ENCODE results near the gene SLC12A4. TPM values are rescaled to one million over a fixed set of nuclear protein-coding genes. Genes with fewer than 3 reads are reported as not detected.

The SLC12A4 gene
- total and polyA plus RNA-seq, 2 of the 13 experiments (the other 11 are each of a cell fraction or from before 2014, with no cell fraction given), result 65.1 to 84.3 TPM

GRCh38 chr16:67893743-67894399, 74.6 kb downstream of the SLC12A4 start (continued):
- TF ChIP-seq CTCF (CRISPR knock-in tag; IDR thresholded peaks at IDR 0.05), result no peak
- TF ChIP-seq SNAPC2 (CRISPR knock-in tag; IDR thresholded peaks at IDR 0.05), result no peak
- TF ChIP-seq THAP9 (CRISPR knock-in tag; IDR thresholded peaks at IDR 0.05; ENCODE audit: borderline replicate concordance), result no peak
- TF ChIP-seq ZNF607 (CRISPR knock-in tag; IDR thresholded peaks at IDR 0.05; ENCODE audit: borderline replicate concordance), result no peak
- TF ChIP-seq MED8 (CRISPR knock-in tag; IDR thresholded peaks at IDR 0.05; ENCODE audit: insufficient replicate concordance), result no peak

Small RNA genes within 50 kb of the gene (small RNA-seq; reads per million reads assigned to genes)
- 0 to 11.6 (median 0.98) reads per million in 3 experiments for gene RNU6-359P (ENCODE audit: insufficient read depth in 2 of 3, insufficient read length in 3 of 3, low read depth in 2 of 3, low replicate concordance in 1 of 3)

Other genes starting within 250 kb of the SLC12A4 start
- 17.2 and 17.6 TPM in 2 replicates for gene GFOD2, start 249.3 kb downstream of the SLC12A4 start, total RNA-seq (2016; rRNA removed; fragmentation: Illumina TruSeq; extraction: Trizol)
- 11.1 and 12.8 TPM in 2 replicates for gene GFOD2, start 249.3 kb downstream of the SLC12A4 start, polyA plus RNA-seq (2011; rRNA removed)
- gene RANBP10, start 162.1 kb downstream of the SLC12A4 start, total RNA-seq (2016; rRNA removed; fragmentation: Illumina TruSeq; extraction: Trizol), result 8.5 and 9.2 TPM in 2 replicates
- gene RANBP10, start 162.1 kb downstream of the SLC12A4 start, polyA plus RNA-seq (2011; rRNA removed), result 22.7 and 24.5 TPM in 2 replicates
- gene TSNAXIP1, start 161.7 kb downstream of the SLC12A4 start, total RNA-seq (2016; rRNA removed; fragmentation: Illumina TruSeq; extraction: Trizol), result 0.10 and 0.86 TPM in 2 replicates
- 0.37 and 0.61 TPM in 2 replicates for gene TSNAXIP1, start 161.7 kb downstream of the SLC12A4 start, polyA plus RNA-seq (2011; rRNA removed)
- gene THAP11, start 126.3 kb downstream of the SLC12A4 start, total RNA-seq (2016; rRNA removed; fragmentation: Illumina TruSeq; extraction: Trizol), result 53.4 and 53.8 TPM in 2 replicates
- gene THAP11, start 126.3 kb downstream of the SLC12A4 start, polyA plus RNA-seq (2011; rRNA removed), result 44.2 and 45.5 TPM in 2 replicates
- 214 and 224 TPM in 2 replicates for gene NUTF2, start 121.7 kb downstream of the SLC12A4 start, total RNA-seq (2016; rRNA removed; fragmentation: Illumina TruSeq; extraction: Trizol)
- 168 and 198 TPM in 2 replicates for gene NUTF2, start 121.7 kb downstream of the SLC12A4 start, polyA plus RNA-seq (2011; rRNA removed)
- gene CENPT, start 120.9 kb downstream of the SLC12A4 start, total RNA-seq (2016; rRNA removed; fragmentation: Illumina TruSeq; extraction: Trizol), result 24.8 and 43.3 TPM in 2 replicates
- gene CENPT, start 120.9 kb downstream of the SLC12A4 start, polyA plus RNA-seq (2011; rRNA removed), result 40.9 and 51.3 TPM in 2 replicates
- 53.4 and 59.1 TPM in 2 replicates for gene EDC4, start 95.6 kb downstream of the SLC12A4 start, total RNA-seq (2016; rRNA removed; fragmentation: Illumina TruSeq; extraction: Trizol)
- 51.4 and 65.8 TPM in 2 replicates for gene EDC4, start 95.6 kb downstream of the SLC12A4 start, polyA plus RNA-seq (2011; rRNA removed)
- 0.53 TPM in 1 of 2 replicates, not detected in the other for gene NRN1L, start 83.8 kb downstream of the SLC12A4 start, total RNA-seq (2016; rRNA removed; fragmentation: Illumina TruSeq; extraction: Trizol)
- gene NRN1L, start 83.8 kb downstream of the SLC12A4 start, polyA plus RNA-seq (2011; rRNA removed), result 1.2 and 1.3 TPM in 2 replicates
- 8.4 and 12.9 TPM in 2 replicates for gene PSKH1, start 75.4 kb downstream of the SLC12A4 start, total RNA-seq (2016; rRNA removed; fragmentation: Illumina TruSeq; extraction: Trizol)
- 19.1 and 45.7 TPM in 2 replicates for gene PSKH1, start 75.4 kb downstream of the SLC12A4 start, polyA plus RNA-seq (2011; rRNA removed)
- gene CTRL, start 36.8 kb downstream of the SLC12A4 start, total RNA-seq (2016; rRNA removed; fragmentation: Illumina TruSeq; extraction: Trizol), result 1.1 and 2.7 TPM in 2 replicates
- gene CTRL, start 36.8 kb downstream of the SLC12A4 start, polyA plus RNA-seq (2011; rRNA removed), result 1.7 and 1.9 TPM in 2 replicates
- gene PSMB10, start 31.8 kb downstream of the SLC12A4 start, total RNA-seq (2016; rRNA removed; fragmentation: Illumina TruSeq; extraction: Trizol), result 65.9 and 71.3 TPM in 2 replicates
- 12.7 and 17.8 TPM in 2 replicates for gene PSMB10, start 31.8 kb downstream of the SLC12A4 start, polyA plus RNA-seq (2011; rRNA removed)
- 13.2 and 36.1 TPM in 2 replicates for gene LCAT, start 24.5 kb downstream of the SLC12A4 start, total RNA-seq (2016; rRNA removed; fragmentation: Illumina TruSeq; extraction: Trizol)
- gene LCAT, start 24.5 kb downstream of the SLC12A4 start, polyA plus RNA-seq (2011; rRNA removed), result 38.9 and 46.0 TPM in 2 replicates
- not detected in 2 replicates for gene DPEP3, start 11.9 kb upstream of the SLC12A4 start, total RNA-seq (2016; rRNA removed; fragmentation: Illumina TruSeq; extraction: Trizol)
- gene DPEP3, start 11.9 kb upstream of the SLC12A4 start, polyA plus RNA-seq (2011; rRNA removed), result not detected in 2 replicates
- gene DPEP2, start 30.8 kb upstream of the SLC12A4 start, total RNA-seq (2016; rRNA removed; fragmentation: Illumina TruSeq; extraction: Trizol), result not detected in 2 replicates
- 0.18 and 0.26 TPM in 2 replicates for gene DPEP2, start 30.8 kb upstream of the SLC12A4 start, polyA plus RNA-seq (2011; rRNA removed)
- not detected in 2 replicates for gene DPEP2NB, start 47.3 kb upstream of the SLC12A4 start, total RNA-seq (2016; rRNA removed; fragmentation: Illumina TruSeq; extraction: Trizol)
- gene DPEP2NB, start 47.3 kb upstream of the SLC12A4 start, polyA plus RNA-seq (2011; rRNA removed), result not detected in 2 replicates
- 16.4 and 18.4 TPM in 2 replicates for gene DDX28, start 54.6 kb upstream of the SLC12A4 start, total RNA-seq (2016; rRNA removed; fragmentation: Illumina TruSeq; extraction: Trizol)
- 13.6 and 14.1 TPM in 2 replicates for gene DDX28, start 54.6 kb upstream of the SLC12A4 start, polyA plus RNA-seq (2011; rRNA removed)
- 25.1 and 25.9 TPM in 2 replicates for gene DUS2, start 54.6 kb upstream of the SLC12A4 start, total RNA-seq (2016; rRNA removed; fragmentation: Illumina TruSeq; extraction: Trizol)
- 17.8 and 22.6 TPM in 2 replicates for gene DUS2, start 54.6 kb upstream of the SLC12A4 start, polyA plus RNA-seq (2011; rRNA removed)
- gene NFATC3, start 116.7 kb upstream of the SLC12A4 start, total RNA-seq (2016; rRNA removed; fragmentation: Illumina TruSeq; extraction: Trizol), result 52.6 and 63.2 TPM in 2 replicates
- gene NFATC3, start 116.7 kb upstream of the SLC12A4 start, polyA plus RNA-seq (2011; rRNA removed), result 52.7 and 62.7 TPM in 2 replicates